ENCODE measurements around the gene HMGCL.

GRCh38 chr1:23779826-23780371 is 45.3 kb downstream of the HMGCL start:
- TF ChIP-seq ZC3H10 (CRISPR knock-in tag; IDR thresholded peaks at IDR 0.05), result no peak
- no peak for TF ChIP-seq ARNTL (CRISPR knock-in tag; IDR thresholded peaks at IDR 0.05; ENCODE audit: borderline replicate concordance, low read depth)
- no peak for TF ChIP-seq TOX (CRISPR knock-in tag; IDR thresholded peaks at IDR 0.05; ENCODE audit: borderline replicate concordance)
- no peak for TF ChIP-seq PATZ1 (CRISPR knock-in tag; IDR thresholded peaks at IDR 0.05; ENCODE audit: borderline replicate concordance)
- TF ChIP-seq ZNF70 (CRISPR knock-in tag; IDR thresholded peaks at IDR 0.05), result no peak
